ENCODE measurements around the gene PGM1. TPM values are rescaled to one million over a fixed set of nuclear protein-coding genes. Genes with fewer than 3 reads are reported as not detected.

The PGM1 gene
- total RNA-seq, 2 experiments from 2014 or later = 43.2 to 56.9 TPM

GRCh38 chr1:63669151-63669961, 76.1 kb downstream of the PGM1 start:
- no TSS peak for BruUV-seq (replicated peaks)
- no peaks in the 10 kb centered on the region for H3K4me1 ChIP-seq (ENCODE audit: insufficient read depth, low read length, poor library complexity, severe bottlenecking)
- no peak for DNase-seq (ENCODE audit: low spot score)
- no peak overlapping the region for H3K4me3 ChIP-seq (ENCODE audit: low read depth, low read length, poor library complexity, severe bottlenecking)
- no peaks in the 10 kb centered on the region for H3K36me3 ChIP-seq (ENCODE audit: insufficient read depth, low read length)
- H3K4me2 ChIP-seq (ENCODE audit: low read length) = no peak overlapping the region
- H3K79me2 ChIP-seq (ENCODE audit: insufficient read depth, low read depth, low read length) = no peaks in the 10 kb centered on the region
- TF ChIP-seq EZH2phosphoT487 (IDR thresholded peaks at IDR 0.05; ENCODE audit: borderline replicate concordance, low read depth, low read length) (no peak), CTCF (conservative IDR thresholded peaks at IDR 0.05; ENCODE audit: low read length) (no peak)
- H3K9me3 ChIP-seq (ENCODE audit: low read length) = no peaks in the 10 kb centered on the region
- no peaks in the 10 kb centered on the region; the same call in 1 of the 2 replicates for H3K9me2 ChIP-seq (ENCODE audit: insufficient read depth, low read length)
- intact Hi-C loops (cut with micrococcal nuclease; ENCODE audit: unreplicated experiment) = no loop called here
- no peaks in the 10 kb centered on the region for H4K20me1 ChIP-seq (ENCODE audit: insufficient read depth, low read length)
- ChIA-PET CTCF (ENCODE audit: unreplicated experiment) (no interaction called here), POLR2A (interaction anchor here (0.6 kb wide), 1 partner anchor 143 kb away, joined by 3 read pairs; no protein-coding TSS in a partner anchor)
- H2AFZ ChIP-seq (ENCODE audit: low read length) = no peak overlapping the region
- no peak overlapping the region for H3K27ac ChIP-seq (ENCODE audit: low read depth, low read length, poor library complexity, severe bottlenecking)

DNA sequence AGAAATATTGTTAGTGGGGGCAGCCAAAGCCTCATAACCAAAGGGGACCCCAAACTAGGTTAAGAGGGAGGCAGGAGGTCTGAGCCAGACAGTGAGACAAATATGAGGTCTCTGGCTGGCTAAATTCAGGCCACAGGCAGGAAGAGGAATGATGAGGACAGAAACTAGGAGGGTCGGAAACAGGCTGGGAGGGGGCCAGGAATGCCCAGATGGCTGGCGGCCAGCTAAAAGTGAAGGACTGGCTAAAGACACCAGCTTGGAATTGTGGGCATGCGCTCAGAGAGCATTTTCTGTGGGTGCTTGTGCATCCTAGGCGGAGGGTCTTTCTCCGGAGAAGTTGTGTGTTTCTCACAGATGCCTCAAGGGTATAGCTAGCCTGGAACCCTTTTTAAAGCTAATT, 77.0 kb downstream of the PGM1 start:
- no peaks in the 10 kb centered on the region for H3K79me2 ChIP-seq (ENCODE audit: insufficient read depth, low read depth, low read length)
- no peak overlapping the region for H3K27ac ChIP-seq (ENCODE audit: low read depth, low read length, poor library complexity, severe bottlenecking)
- ChIA-PET POLR2A (interaction anchor here (1.4 kb wide), 1 partner anchor 123 kb away, joined by 3 read pairs; no protein-coding TSS in a partner anchor), CTCF (ENCODE audit: unreplicated experiment) (interaction anchor here (1.0 kb wide), 1 partner anchor 21 kb away, joined by 3 read pairs; no protein-coding TSS in a partner anchor)
- no peak for DNase-seq (ENCODE audit: low spot score)
- no peak overlapping the region for H3K4me3 ChIP-seq (ENCODE audit: low read depth, low read length, poor library complexity, severe bottlenecking)
- H3K4me2 ChIP-seq (ENCODE audit: low read length) = no peak overlapping the region
- no peak for TF ChIP-seq CTCF (conservative IDR thresholded peaks at IDR 0.05; ENCODE audit: low read length)
- TF ChIP-seq EZH2phosphoT487 (IDR thresholded peaks at IDR 0.05; ENCODE audit: borderline replicate concordance, low read depth, low read length) = no peak
- no peaks in the 10 kb centered on the region for H3K9me2 ChIP-seq (ENCODE audit: insufficient read depth, low read length)
- no peaks in the 10 kb centered on the region for H3K9me3 ChIP-seq (ENCODE audit: low read length)
- no peaks in the 10 kb centered on the region for H3K4me1 ChIP-seq (ENCODE audit: insufficient read depth, low read length, poor library complexity, severe bottlenecking)
- intact Hi-C loops (cut with micrococcal nuclease; ENCODE audit: unreplicated experiment) = loop anchor here (5.0 kb wide), 1 partner anchor 572 kb away; no protein-coding TSS in a partner anchor
- BruUV-seq (replicated peaks) = no TSS peak
- H2AFZ ChIP-seq (ENCODE audit: low read length) = no peak overlapping the region
- H3K36me3 ChIP-seq (ENCODE audit: insufficient read depth, low read length) = no peaks in the 10 kb centered on the region
- H4K20me1 ChIP-seq (ENCODE audit: insufficient read depth, low read length) = no peaks in the 10 kb centered on the region

GRCh38 chr1:63671514-63671913, 78.3 kb downstream of the PGM1 start:
- Histone ChIP-seq H3K9me2 (ENCODE audit: insufficient read depth, low read length) (no peaks in the 10 kb centered on the region), H3K27ac (ENCODE audit: low read depth, low read length, poor library complexity, severe bottlenecking) (no peak overlapping the region), H3K9me3 (ENCODE audit: low read length) (no peaks in the 10 kb centered on the region), H3K79me2 (ENCODE audit: insufficient read depth, low read depth, low read length) (no peaks in the 10 kb centered on the region), H2AFZ (ENCODE audit: low read length) (no peak overlapping the region), H3K36me3 (ENCODE audit: insufficient read depth, low read length) (no peaks in the 10 kb centered on the region), H4K20me1 (ENCODE audit: insufficient read depth, low read length) (no peaks in the 10 kb centered on the region), H3K4me3 (ENCODE audit: low read depth, low read length, poor library complexity, severe bottlenecking) (no peak overlapping the region), H3K4me1 (ENCODE audit: insufficient read depth, low read length, poor library complexity, severe bottlenecking) (no peaks in the 10 kb centered on the region), H3K4me2 (ENCODE audit: low read length) (no peak overlapping the region)
- intact Hi-C loops (cut with micrococcal nuclease; ENCODE audit: unreplicated experiment) = loop anchor here (5.0 kb wide), 1 partner anchor 571 kb away; no protein-coding TSS in a partner anchor
- TF ChIP-seq EZH2phosphoT487 (IDR thresholded peaks at IDR 0.05; ENCODE audit: borderline replicate concordance, low read depth, low read length) = no peak
- no peak for TF ChIP-seq CTCF (conservative IDR thresholded peaks at IDR 0.05; ENCODE audit: low read length)
- DNase-seq (ENCODE audit: low spot score) = no peak
- CTCF ChIA-PET (ENCODE audit: unreplicated experiment) = no interaction called here
- BruUV-seq (replicated peaks) = no TSS peak
- POLR2A ChIA-PET = interaction anchor here (1.4 kb wide), 1 partner anchor 122 kb away, joined by 3 read pairs; no protein-coding TSS in a partner anchor
